Stimulated activated CD4-positive, alpha-beta T cell treated with anti-CD3 and anti-CD28 coated beads, TNF-alpha, amount 100 ng/mL, for 48 hours (primary cell): Measurements from ENCODE around the gene FAM120B.

Source experiments
- DNase-seq, 3 donors: peaks; one replicate each; pipeline ENCODE4 v3.0.0-alpha.2; 2020; ENCODE audit warnings: low read depth in 3 of 3

FAM120B gene

GRCh38 chr6:170358496-170358895 is 51.9 kb downstream of the FAM120B start:
- DNase-seq, result no peak

- no peak for DNase-seq
These were observed 53.9 kb downstream of the FAM120B start for GRCh38 chr6:170360476-170360875.

- no peak for DNase-seq
These were observed 54.8 kb downstream of the FAM120B start for GRCh38 chr6:170361335-170361734.

- DNase-seq, result no peak
These were observed 55.6 kb downstream of the FAM120B start for GRCh38 chr6:170362121-170362520.

GRCh38 chr6:170363255-170363654 is 56.7 kb downstream of the FAM120B start:
- DNase-seq, result no peak

- no peak for DNase-seq
These were observed 58.6 kb downstream of the FAM120B start for GRCh38 chr6:170365121-170365520.

- no peak for DNase-seq
These were observed 59.0 kb downstream of the FAM120B start for GRCh38 chr6:170365593-170365992.

GRCh38 chr6:170366248-170366960 is 59.8 kb downstream of the FAM120B start:
- DNase-seq, result no peak

- DNase-seq, result no peak
These were observed 60.7 kb downstream of the FAM120B start for GRCh38 chr6:170367241-170367640.

- no peak for DNase-seq
These were observed 62.0 kb downstream of the FAM120B start for GRCh38 chr6:170368544-170368943.

- DNase-seq, result no peak
These were observed 62.8 kb downstream of the FAM120B start for GRCh38 chr6:170369403-170369802.

- no peak for DNase-seq
These were observed 63.9 kb downstream of the FAM120B start for GRCh38 chr6:170370416-170370815.

- DNase-seq, result no peak
These were observed 64.5 kb downstream of the FAM120B start for GRCh38 chr6:170371080-170371479.

- no peak for DNase-seq
These were observed 65.0 kb downstream of the FAM120B start for GRCh38 chr6:170371588-170371987.

GRCh38 chr6:170372380-170373325 is 66.1 kb downstream of the FAM120B start:
- DNase-seq, result no peak

- DNase-seq, result no peak
These were observed 68.2 kb downstream of the FAM120B start for GRCh38 chr6:170374571-170375444.

GRCh38 chr6:170375661-170376060 is 69.1 kb downstream of the FAM120B start:
- no peak for DNase-seq

GRCh38 chr6:170376386-170377043 is 70.0 kb downstream of the FAM120B start:
- no peak for DNase-seq

- no peak for DNase-seq
These were observed 71.9 kb downstream of the FAM120B start for GRCh38 chr6:170378502-170378901.

GRCh38 chr6:170381562-170381961 is 75.0 kb downstream of the FAM120B start:
- DNase-seq, result no peak

GRCh38 chr6:170383466-170384035 is 77.0 kb downstream of the FAM120B start:
- DNase-seq, result no peak
